K562 (cell line): Measurements from ENCODE around the gene STARD6. TPM values are rescaled to one million over a fixed set of nuclear protein-coding genes. Genes with fewer than 3 reads are reported as not detected.

Source experiments
- ATAC-seq: fragments of 200-7000 bp; cut with Tn5 transposase; 3 replicates; pipeline ENCODE4 v1.9.1; 2020; ENCODE audit warnings: moderate library complexity
- BruUV-seq: library from RNA; stranded (reverse); fragments of 400-500 nt; replicated peaks from 2 replicates; lab custom pipeline; 2021; lab: Mats Ljungman, UMichigan
- CTCF ChIA-PET: fragments of 300-600 bp; formaldehyde crosslinking; extraction: SDS; loops from one replicate; lab custom pipeline; 2021; ENCODE audit warnings: low intra/inter-chr PET ratio; lab: Yijun Ruan, JAX
- POLR2A ChIA-PET: fragments of 300-600, 350-650 bp; sonication (Branson Sonifier 250); formaldehyde crosslinking; extraction: SDS; loops from one replicate; lab custom pipeline; 2021; ENCODE audit warnings: antibody characterized with exemption, inconsistent platforms; lab: Yijun Ruan, JAX
- DNase-seq, 4 experiments: peaks; one replicate each; pipeline versions ENCODE4 v3.0.0 to v3.0.0-alpha.2; 2011 to 2018; ENCODE audit warnings: low spot score in 3 of 4, mixed read lengths in 3 of 4; ENCODE audit errors: extremely low read depth in 1 of 4
- FAIRE-seq: peaks from 2 replicates; lab custom pipeline; 2011; peaks lifted over from hg19 to GRCh38; lab: Jason Lieb, UNC
- H2AFZ ChIP-seq: 2 replicates; pipeline ENCODE4 v1.6.0; 2011; ENCODE audit warnings: low read depth, low read length, control low read depth, inconsistent platforms
- H3K27ac ChIP-seq: fragments of 200-600 bp; 3 replicates; pipeline ENCODE4 v1.8.0; 2011; ENCODE audit warnings: low read depth, mild to moderate bottlenecking, control low read depth, inconsistent platforms, low read length, moderate library complexity, mixed read lengths; ENCODE audit errors: extremely low read depth
- H3K27me3 ChIP-seq, 2 experiments: fragments of 300-600 bp in 1 of 2; 2 replicates in 1 of 2; 3 replicates in 1 of 2; pipeline versions ENCODE4 v1.6.0 to v1.8.0; 2011; ENCODE audit warnings: inconsistent platforms in 2 of 2, low read length in 2 of 2, mild to moderate bottlenecking in 1 of 2, mixed read lengths in 1 of 2, moderate library complexity in 1 of 2; ENCODE audit not compliant: control insufficient read depth in 2 of 2, insufficient read depth in 2 of 2
- H3K36me3 ChIP-seq: fragments of 300-600 bp; 3 replicates; pipeline ENCODE4 v1.8.0; 2011; ENCODE audit warnings: mild to moderate bottlenecking, low read length, inconsistent platforms; ENCODE audit not compliant: control insufficient read depth, insufficient read depth
- H3K4me1 ChIP-seq, 2 experiments: fragments of 200-600 bp in 1 of 2; replicated peaks in 1 of 2; 2 replicates in 1 of 2; 3 replicates in 1 of 2; pipeline versions ENCODE4 v1.5.1 to v1.8.0; 2011; ENCODE audit warnings: inconsistent platforms in 2 of 2, low read length in 2 of 2, mild to moderate bottlenecking in 1 of 2, mixed read lengths in 1 of 2, moderate library complexity in 1 of 2; ENCODE audit not compliant: control insufficient read depth in 2 of 2, insufficient read depth in 2 of 2
- H3K4me2 ChIP-seq: 2 replicates; pipeline ENCODE4 v1.6.1; 2011; ENCODE audit warnings: low read length, control low read depth, inconsistent platforms, mixed read lengths; ENCODE audit not compliant: insufficient read depth
- H3K4me3 ChIP-seq: fragments of 200-600 bp; sonication (generic), shearing (Covaris generic); 2 replicates; pipeline ENCODE4 v1.5.1; 2016; ENCODE audit warnings: control low read depth, inconsistent platforms
- H3K79me2 ChIP-seq: fragments of 200-600 bp; 3 replicates; pipeline ENCODE4 v1.8.0; 2011; ENCODE audit warnings: low read length, inconsistent platforms; ENCODE audit not compliant: control insufficient read depth, insufficient read depth
- H3K9ac ChIP-seq, 2 experiments: 2 replicates each; pipeline versions ENCODE4 v1.6.0 to v1.6.1; 2011; ENCODE audit warnings: low read depth in 2 of 2, low read length in 2 of 2, control low read depth in 1 of 2, inconsistent platforms in 1 of 2, mild to moderate bottlenecking in 1 of 2, mixed read lengths in 1 of 2; ENCODE audit not compliant: insufficient read depth in 1 of 2
- H3K9me1 ChIP-seq: one replicate; pipeline ENCODE4 v1.6.0; 2011; ENCODE audit warnings: inconsistent platforms, mild to moderate bottlenecking, low read length, moderate library complexity; ENCODE audit not compliant: control insufficient read depth, insufficient read depth
- H3K9me3 ChIP-seq: replicated peaks from 2 replicates; pipeline ENCODE4 v1.5.1; 2011; ENCODE audit warnings: low read depth, low read length, inconsistent platforms; ENCODE audit not compliant: control insufficient read depth, insufficient read depth
- H4K20me1 ChIP-seq: replicated peaks from 2 replicates; pipeline ENCODE4 v1.6.1; 2011; ENCODE audit warnings: low read length, inconsistent platforms, mixed read lengths; ENCODE audit not compliant: control insufficient read depth, insufficient read depth
- CBX5 ChIP-seq: IDR thresholded peaks from 2 replicates; pipeline ENCODE4 v1.6.1; 2014; ENCODE audit warnings: low read depth, borderline replicate concordance
- DDX20 ChIP-seq: fragments of 450-650 bp; IDR thresholded peaks from 2 replicates; pipeline ENCODE4 v1.6.1; 2016; ENCODE audit warnings: missing genetic modification characterization, low read depth, mild to moderate bottlenecking, missing compliant biosample characterization, moderate library complexity
- ELF4 ChIP-seq: fragments of 450-650 bp; formaldehyde crosslinking; IDR thresholded peaks from 2 replicates; pipeline ENCODE4 v1.4.0; 2022; ENCODE audit warnings: missing genetic modification characterization
- ELK1 ChIP-seq: sonication (generic); formaldehyde crosslinking; IDR thresholded peaks from 2 replicates; pipeline ENCODE4 v1.8.1; 2022; ENCODE audit warnings: missing genetic modification reagents
- GTF2F1 ChIP-seq: IDR thresholded peaks from 2 replicates; pipeline ENCODE4 v1.6.1; 2011; ENCODE audit warnings: low read depth, low read length, improper control_type of control experiment
- KLF1 ChIP-seq: fragments of 450-650 bp; IDR thresholded peaks from 2 replicates; pipeline ENCODE4 v1.6.1; 2016; ENCODE audit warnings: missing genetic modification characterization, missing compliant biosample characterization
- MXD1 ChIP-seq: fragments of 250-450 bp; sonication (Bioruptor Pico); IDR thresholded peaks from 2 replicates; pipeline ENCODE4 v1.8.0; 2021; ENCODE audit warnings: borderline replicate concordance, mild to moderate bottlenecking, moderate library complexity; ENCODE audit not compliant: poor library complexity, severe bottlenecking
- RERE ChIP-seq: sonication (generic); formaldehyde crosslinking; IDR thresholded peaks from 2 replicates; pipeline ENCODE4 v1.8.0; 2023; ENCODE audit warnings: missing genetic modification reagents, mild to moderate bottlenecking, borderline replicate concordance
- SMARCB1 ChIP-seq: IDR thresholded peaks from 2 replicates; pipeline ENCODE4 v1.6.1; 2011; ENCODE audit warnings: improper control_type of control experiment, low read depth; ENCODE audit not compliant: insufficient read length
- SOX6 ChIP-seq: fragments of 450-650 bp; IDR thresholded peaks from 2 replicates; pipeline ENCODE4 v1.6.1; 2014; ENCODE audit warnings: mild to moderate bottlenecking
- SRSF7 ChIP-seq: fragments of 200-400 bp; formaldehyde crosslinking; optimal IDR thresholded peaks from 2 replicates; pipeline ENCODE3; 2017; ENCODE audit warnings: mild to moderate bottlenecking, low read depth, low read length
- STAT5A ChIP-seq: IDR thresholded peaks from 2 replicates; pipeline ENCODE4 v1.6.1; 2012; ENCODE audit warnings: low read length, inconsistent platforms, borderline replicate concordance
- TAL1 ChIP-seq: fragments of 450-650 bp; IDR thresholded peaks from 2 replicates; pipeline ENCODE4 v1.6.1; 2016; ENCODE audit warnings: mild to moderate bottlenecking
- TFE3 ChIP-seq: fragments of 450-650 bp; formaldehyde crosslinking; IDR thresholded peaks from 2 replicates; pipeline ENCODE4 v1.4.0; 2020; ENCODE audit warnings: mild to moderate bottlenecking, mixed read lengths
- ZNF830 ChIP-seq: fragments of 250-450 bp; sonication (Bioruptor Pico); IDR thresholded peaks from 2 replicates; pipeline ENCODE4 v1.5.0; 2021; ENCODE audit warnings: mild to moderate bottlenecking
- WGBS: fragments of 100-300 bp; shearing (Covaris generic); methylation state at CpG from one replicate; pipeline ENCODE4 v1.1.6; 2016; ENCODE audit warnings: low coverage, mixed read lengths; ENCODE audit not compliant: insufficient coverage; ENCODE audit errors: missing lambda C conversion rate; 5-methylcytosine and 5-hydroxymethylcytosine counted together
- in situ Hi-C: fragments of 300-500 bp; cut with MboI; formaldehyde crosslinking; loops from 4 replicates; pipeline ENCODE4 v1.15.0; 2018; ENCODE audit warnings: inconsistent platforms, mixed read lengths
- intact Hi-C: fragments of 100-400 bp; cut with micrococcal nuclease; formaldehyde crosslinking; loops from 2 replicates; pipeline ENCODE4 v1.14.2; 2022
- polyA plus RNA-seq, 8 experiments: library from polyadenylated mRNA; depleted of rRNA in 4 of 8; stranded (reverse) in 5 of 8; unstranded in 3 of 8; fragments of >200 nt; fragmentation: Nextera tagmentation in 2 of 8; fragmentation: Illumina TruSeq in 1 of 8; extraction: Ambion mirVana in 2 of 8; extraction: Trizol in 1 of 8; gene quantifications; 2 replicates each; pipeline versions ENCODE4 v1.2.1 to v1.2.3, GENCODE V29; 2011 to 2014; ENCODE audit warnings: inconsistent platforms in 1 of 8, missing spikeins in 1 of 8
- total RNA-seq, 7 experiments: library from RNA; depleted of rRNA in 6 of 7; stranded (reverse); fragments of >200 nt in 6 of 7; fragmentation: Illumina TruSeq in 2 of 7; extraction: Trizol in 2 of 7; gene quantifications; 2 replicates each; pipeline versions ENCODE4 v1.2.1 to v1.2.3, GENCODE V29; 2011 to 2021; ENCODE audit warnings: low replicate concordance in 1 of 7

STARD6 gene
- total and polyA plus RNA-seq, 9 of the 15 experiments (the other 6 are each of a cell fraction or from before 2014, with no cell fraction given) = 0.11 to 0.15 TPM; not detected in 7

GRCh38 chr18:54378057-54378456, 20.4 kb upstream of the STARD6 start:
- ATAC-seq = no peak
- ChIA-PET CTCF (no interaction called here), POLR2A (interaction anchor here (1.0 kb wide), 1 partner anchor 17 kb away, joined by 3 read pairs; no protein-coding TSS in a partner anchor)
- no peak overlapping the region for H3K4me3 ChIP-seq
- H3K4me1 ChIP-seq = no peaks in the 10 kb centered on the region
- H3K27me3 ChIP-seq = no peaks in the 10 kb centered on the region
- H2AFZ ChIP-seq = no peak overlapping the region
- TF ChIP-seq ELK1 (CRISPR knock-in tag) (no peak), DDX20 (tag) (no peak), GTF2F1 (no peak), CBX5 (no peak), ELF4 (CRISPR knock-in tag) (no peak), ZNF830 (CRISPR knock-in tag) (no peak), RERE (CRISPR knock-in tag) (no peak), KLF1 (tag) (no peak), TAL1 (no peak), TFE3 (CRISPR knock-in tag) (no peak), SRSF7 (no peak), SMARCB1 (no peak), SOX6 (no peak), STAT5A (no peak), MXD1 (CRISPR knock-in tag) (no peak)
- TF ChIP-seq, all 486 proteins: peak for 0
- H4K20me1 ChIP-seq = no peaks in the 10 kb centered on the region
- FAIRE-seq (no peak), DNase-seq (no peak)
- H3K9me3 ChIP-seq = no peaks in the 10 kb centered on the region
- no peak overlapping the region for H3K27ac ChIP-seq
- no peak overlapping the region for H3K9ac ChIP-seq
- no peaks in the 10 kb centered on the region for H3K9me1 ChIP-seq
- no peak overlapping the region for H3K4me2 ChIP-seq
- BruUV-seq = no TSS peak
- WGBS = 92% methylated on average over 4 of the region's 4 CpGs
- in situ Hi-C loops = no loop called here
- intact Hi-C loops = no loop called here
- H3K79me2 ChIP-seq = no peaks in the 10 kb centered on the region
- H3K36me3 ChIP-seq = peaks cover 20% of the 10 kb centered on the region; the same call in 1 of the 3 replicates
